HG02943 (cell line): ENCODE results near the gene MTCH1.

ENCODE experiments used
- ATAC-seq: cut with Tn5 transposase; IDR thresholded peaks from one replicate; pipeline ENCODE4 v1.9.1; 2021; ENCODE audit warnings: mild to moderate bottlenecking, low read depth, moderate library complexity; ENCODE audit not compliant: unreplicated experiment

Gene MTCH1

GRCh38 chr6:37018198-37019064, 32.4 kb upstream of the MTCH1 start:
- ATAC-seq, result peak; percentile 89

- no peak for ATAC-seq
Measured at GRCh38 chr6:37017606-37018197, 31.7 kb upstream of the MTCH1 start.

GRCh38 chr6:37016995-37017394, 31.0 kb upstream of the MTCH1 start:
- no peak for ATAC-seq

- no peak for ATAC-seq
Measured at GRCh38 chr6:37015532-37015931, 29.5 kb upstream of the MTCH1 start.

- ATAC-seq, result no peak
Measured at GRCh38 chr6:37014667-37015066, 28.7 kb upstream of the MTCH1 start.

- ATAC-seq, result no peak
Measured at GRCh38 chr6:37013516-37014491, 27.8 kb upstream of the MTCH1 start.

- ATAC-seq, result no peak
Measured at GRCh38 chr6:37011656-37012378, 25.8 kb upstream of the MTCH1 start.

GRCh38 chr6:37010402-37010892, 24.5 kb upstream of the MTCH1 start:
- no peak for ATAC-seq

- ATAC-seq, result no peak
Measured at GRCh38 chr6:37008484-37009465, 22.8 kb upstream of the MTCH1 start.

- peak; percentile 42 for ATAC-seq
Measured at GRCh38 chr6:37007340-37008043, 21.5 kb upstream of the MTCH1 start.

- peak; percentile 7 for ATAC-seq
Measured at GRCh38 chr6:37006793-37007339, 20.9 kb upstream of the MTCH1 start.

- no peak for ATAC-seq
Measured at GRCh38 chr6:37005827-37006567, 20.0 kb upstream of the MTCH1 start.

GRCh38 chr6:37005061-37005810, 19.2 kb upstream of the MTCH1 start, which contains the start of gene FGD2:
TSS of gene FGD2 (plus strand) at chr6:37005655. CDS start at chr6:37005818, 163 bp downstream.
- no peak for ATAC-seq

GRCh38 chr6:37004044-37004980, 18.3 kb upstream of the MTCH1 start:
- no peak for ATAC-seq

GRCh38 chr6:36999751-37000125, 13.7 kb upstream of the MTCH1 start:
- ATAC-seq, result no peak
